H9 (cell line): ENCODE data around the gene ITGA7. TPM values are rescaled to one million over a fixed set of nuclear protein-coding genes. Genes with fewer than 3 reads are reported as not detected.
"Not testable (repeated sequence)": the region's sequence is repeated elsewhere in the genome, so short reads cannot be mapped to it uniquely, and the experiment has no call there.

Experiments used
- DNase-seq: peaks from one replicate; pipeline ENCODE4 v3.0.0-alpha.2; 2017
- H2AFZ ChIP-seq: one replicate; pipeline ENCODE4 v1.6.1; 2013; ENCODE audit warnings: mild to moderate bottlenecking, low read length, control low read depth, moderate library complexity
- H2AK5ac ChIP-seq: 2 replicates; pipeline ENCODE4 v1.6.1; 2013; ENCODE audit warnings: low read length, control low read depth, mixed read lengths; ENCODE audit not compliant: insufficient read length
- H2BK120ac ChIP-seq: one replicate; pipeline ENCODE4 v1.6.1; 2013; ENCODE audit warnings: low read depth, mild to moderate bottlenecking, low read length, control low read depth, inconsistent platforms; ENCODE audit not compliant: poor library complexity, severe bottlenecking
- H2BK12ac ChIP-seq: 2 replicates; pipeline ENCODE4 v1.6.1; 2013; ENCODE audit warnings: low read length, control low read depth, mixed read lengths, low read depth; ENCODE audit not compliant: insufficient read length
- H2BK15ac ChIP-seq: 2 replicates; pipeline ENCODE4 v1.6.1; 2013; ENCODE audit warnings: low read depth, low read length, control low read depth
- H2BK20ac ChIP-seq: one replicate; pipeline ENCODE4 v1.6.1; 2013; ENCODE audit warnings: low read depth, mild to moderate bottlenecking, low read length, control low read depth, inconsistent platforms; ENCODE audit not compliant: poor library complexity, severe bottlenecking
- H2BK5ac ChIP-seq: 2 replicates; pipeline ENCODE4 v1.6.1; 2013; ENCODE audit warnings: low read length, control low read depth, mixed read lengths; ENCODE audit not compliant: insufficient read length
- H3K14ac ChIP-seq: 2 replicates; pipeline ENCODE4 v1.6.1; 2013; ENCODE audit warnings: low read length, control low read depth; ENCODE audit not compliant: insufficient read depth
- H3K18ac ChIP-seq: 2 replicates; pipeline ENCODE4 v1.6.1; 2013; ENCODE audit warnings: low read depth, mild to moderate bottlenecking, mixed read lengths, low read length, control low read depth; ENCODE audit not compliant: insufficient read length
- H3K23ac ChIP-seq: 2 replicates; pipeline ENCODE4 v1.6.1; 2013; ENCODE audit warnings: low read length, control low read depth, mixed read lengths, low read depth; ENCODE audit not compliant: insufficient read length
- H3K23me2 ChIP-seq: 2 replicates; pipeline ENCODE4 v1.6.1; 2013; ENCODE audit warnings: low read depth, mild to moderate bottlenecking, mixed read lengths, low read length, control low read depth; ENCODE audit not compliant: insufficient read length, poor library complexity, severe bottlenecking
- H3K27ac ChIP-seq: 2 replicates; pipeline ENCODE4 v1.5.1; 2013; ENCODE audit warnings: low read length, control low read depth, mixed read lengths, low read depth; ENCODE audit not compliant: insufficient read length
- H3K27me3 ChIP-seq: 2 replicates; pipeline ENCODE4 v1.6.1; 2013; ENCODE audit warnings: low read length, control low read depth, inconsistent platforms; ENCODE audit not compliant: insufficient read depth
- H3K4ac ChIP-seq: 2 replicates; pipeline ENCODE4 v1.6.1; 2013; ENCODE audit warnings: low read depth, mild to moderate bottlenecking, control low read depth, inconsistent platforms, low read length, moderate library complexity
- H3K4me1 ChIP-seq: 2 replicates; pipeline ENCODE4 v1.6.1; 2013; ENCODE audit warnings: low read length, control low read depth, inconsistent platforms; ENCODE audit not compliant: insufficient read depth
- H3K4me2 ChIP-seq: 2 replicates; pipeline ENCODE4 v1.6.1; 2013; ENCODE audit warnings: low read length, control low read depth, mixed read lengths; ENCODE audit not compliant: insufficient read length, insufficient read depth
- H3K56ac ChIP-seq: 2 replicates; pipeline ENCODE4 v1.6.1; 2013; ENCODE audit warnings: low read depth, mild to moderate bottlenecking, mixed read lengths, low read length, control low read depth; ENCODE audit not compliant: insufficient read length
- H3K79me1 ChIP-seq: 2 replicates; pipeline ENCODE4 v1.6.1; 2013; ENCODE audit warnings: low read depth, mild to moderate bottlenecking, moderate library complexity, low read length, control low read depth, inconsistent platforms; ENCODE audit not compliant: insufficient read depth, poor library complexity, severe bottlenecking
- H3K79me2 ChIP-seq: 2 replicates; pipeline ENCODE4 v1.6.1; 2013; ENCODE audit warnings: low read length, control low read depth, inconsistent platforms; ENCODE audit not compliant: insufficient read depth
- H3K9ac ChIP-seq: 2 replicates; pipeline ENCODE4 v1.6.1; 2013; ENCODE audit warnings: low read length, control low read depth, mixed read lengths; ENCODE audit not compliant: insufficient read length; ENCODE audit errors: extremely low read depth
- H3K9me3 ChIP-seq: one replicate; pipeline ENCODE4 v1.6.1; 2013; ENCODE audit warnings: low read depth, low read length, inconsistent platforms; ENCODE audit not compliant: control insufficient read depth
- H3T11ph ChIP-seq: one replicate; pipeline ENCODE4 v1.6.1; 2013; ENCODE audit warnings: mild to moderate bottlenecking, low read length, control low read depth, inconsistent platforms
- H4K20me1 ChIP-seq: one replicate; pipeline ENCODE4 v1.6.1; 2013; ENCODE audit not compliant: control insufficient read depth, insufficient read length, insufficient read depth
- H4K5ac ChIP-seq: 2 replicates; pipeline ENCODE4 v1.6.1; 2013; ENCODE audit warnings: low read depth, mild to moderate bottlenecking, mixed read lengths, low read length, control low read depth; ENCODE audit not compliant: insufficient read length
- H4K8ac ChIP-seq: replicated peaks from 2 replicates; pipeline ENCODE4 v1.6.1; 2013; ENCODE audit warnings: low read length, control low read depth, mixed read lengths, low read depth; ENCODE audit not compliant: insufficient read length
- H4K91ac ChIP-seq: 2 replicates; pipeline ENCODE4 v1.6.1; 2013; ENCODE audit warnings: low read depth, mild to moderate bottlenecking, moderate library complexity, mixed read lengths, low read length, control low read depth; ENCODE audit not compliant: insufficient read length
- H3K27ac Mint-ChIP-seq, 3 experiments: 2 replicates in 2 of 3; 3 replicates in 1 of 3; pipeline ENCODE4 v1.8.0; 2020 to 2021; ENCODE audit warnings: mixed read lengths in 3 of 3, mild to moderate bottlenecking in 1 of 3, moderate library complexity in 1 of 3
- H3K27me3 Mint-ChIP-seq: 2 replicates; pipeline ENCODE4 v1.8.0; 2021; ENCODE audit warnings: low read depth, mild to moderate bottlenecking, moderate library complexity, mixed read lengths
- H3K36me3 Mint-ChIP-seq, 3 experiments: 2 replicates in 2 of 3; 3 replicates in 1 of 3; pipeline ENCODE4 v1.8.0; 2020 to 2021; ENCODE audit warnings: low read depth in 3 of 3, mixed read lengths in 3 of 3; ENCODE audit not compliant: insufficient read depth in 1 of 3
- H3K4me1 Mint-ChIP-seq, 2 experiments: 2 replicates each; pipeline ENCODE4 v1.8.0; 2020; ENCODE audit warnings: mixed read lengths in 2 of 2
- H3K4me3 Mint-ChIP-seq, 2 experiments: 2 replicates in 1 of 2; 3 replicates in 1 of 2; pipeline ENCODE4 v1.8.0; 2020 to 2021; ENCODE audit warnings: mild to moderate bottlenecking in 2 of 2, mixed read lengths in 2 of 2, moderate library complexity in 1 of 2
- H3K9me3 Mint-ChIP-seq, 2 experiments: 2 replicates in 1 of 2; 3 replicates in 1 of 2; pipeline ENCODE4 v1.8.0; 2020; ENCODE audit warnings: mild to moderate bottlenecking in 2 of 2, mixed read lengths in 2 of 2, moderate library complexity in 1 of 2
- CTCF ChIP-seq: fragments of 200-600 bp; sonication (generic); conservative IDR thresholded peaks from 3 replicates; pipeline ENCODE4 v1.8.0; 2021; ENCODE audit warnings: antibody characterized with exemption, mild to moderate bottlenecking
- WGBS: extraction: QIAGEN DNeasy Blood & Tissue Kit; methylation state at CpG from one replicate; pipeline ENCODE4 v1.1.7; 2013; ENCODE audit warnings: missing lambda C conversion rate, low lambda C conversion rate, mixed read lengths; ENCODE audit not compliant: insufficient read length; ENCODE audit errors: extremely low coverage; 5-methylcytosine and 5-hydroxymethylcytosine counted together
- total RNA-seq: library from RNA; stranded (reverse); gene quantifications from 2 replicates; pipeline ENCODE4 v1.2.1, GENCODE V29; 2021

Gene ITGA7
- total RNA-seq, 1 experiment from 2014 or later: 119 TPM

GRCh38 chr12:55651299-55651683, 56.4 kb downstream of the ITGA7 start:
- peaks cover 9% of the 10 kb centered on the region for H3K27me3 Mint-ChIP-seq
- Histone ChIP-seq H3K27ac (no peak overlapping the region), H3K9me3 (no peaks in the 10 kb centered on the region), H2BK5ac (no peak overlapping the region), H3K79me1 (no peaks in the 10 kb centered on the region), H3K4ac (no peak overlapping the region), H3K9ac (no peak overlapping the region), H3K23ac (no peak overlapping the region), H3T11ph (no peak overlapping the region), H2BK15ac (no peak overlapping the region), H4K20me1 (no peaks in the 10 kb centered on the region), H4K91ac (no peak overlapping the region), H3K4me2 (no peak overlapping the region), H3K18ac (no peak overlapping the region), H3K56ac (no peak overlapping the region), H3K14ac (no peak overlapping the region), H2BK12ac (no peak overlapping the region), H2AFZ (no peak overlapping the region), H3K27me3 (no peaks in the 10 kb centered on the region), H3K23me2 (peaks cover 3% of the 10 kb centered on the region), H2BK20ac (no peak overlapping the region), H4K8ac (no peak overlapping the region), H3K79me2 (no peaks in the 10 kb centered on the region), H3K4me1 (no peaks in the 10 kb centered on the region; the same call in 1 of the 2 replicates), H2AK5ac (no peak overlapping the region), H2BK120ac (no peak overlapping the region), H4K5ac (no peak overlapping the region)
- H3K9me3 Mint-ChIP-seq: peaks cover 28 to 29% of the 10 kb centered on the region in 2 experiments
- H3K36me3 Mint-ChIP-seq: peaks cover 8 to 28% (median 13%) of the 10 kb centered on the region in 3 experiments; a peak in 6 of 7 replicates
- no peak overlapping the region for H3K27ac Mint-ChIP-seq
- H3K4me3 Mint-ChIP-seq: no peak overlapping the region
- peaks cover 8 to 22% of the 10 kb centered on the region in 2 experiments for H3K4me1 Mint-ChIP-seq
- no peak for DNase-seq
- no CpG with 5 or more reads among the region's 5 CpGs for WGBS
- no peak for TF ChIP-seq CTCF

- H2BK20ac ChIP-seq, H2AFZ ChIP-seq, H3K4me3 Mint-ChIP-seq, H2AK5ac ChIP-seq, H3K4me2 ChIP-seq, H3K79me2 ChIP-seq, H4K5ac ChIP-seq, H2BK12ac ChIP-seq, H3K4me1 ChIP-seq, H3K23ac ChIP-seq, H3K9me3 ChIP-seq, H2BK5ac ChIP-seq, H3K4ac ChIP-seq, H3K27ac ChIP-seq, H3K27me3 Mint-ChIP-seq, H3K27ac Mint-ChIP-seq, H3T11ph ChIP-seq, DNase-seq, H3K23me2 ChIP-seq, H4K8ac ChIP-seq, H3K14ac ChIP-seq, H3K27me3 ChIP-seq, H3K79me1 ChIP-seq, H4K91ac ChIP-seq, H4K20me1 ChIP-seq, H3K56ac ChIP-seq, H3K18ac ChIP-seq, H2BK15ac ChIP-seq, H3K9ac ChIP-seq, H2BK120ac ChIP-seq: not testable (repeated sequence)
- Mint-ChIP-seq H3K4me1 (peaks cover 8 to 22% of the 10 kb centered on the region in 2 experiments), H3K36me3 (peaks cover 8 to 28% (median 13%) of the 10 kb centered on the region in 3 experiments; a peak in 6 of 7 replicates), H3K9me3 (peaks cover 28 to 33% of the 10 kb centered on the region in 2 experiments)
- no CpG with 5 or more reads among the region's 4 CpGs for WGBS
Observed at GRCh38 chr12:55650620-55651298, 56.9 kb downstream of the ITGA7 start.
